SK-N-DZ (cell line): ENCODE results near the gene B4GAT1. TPM values are rescaled to one million over a fixed set of nuclear protein-coding genes. Genes with fewer than 3 reads are reported as not detected.
"Not testable (repeated sequence)": the region's sequence is repeated elsewhere in the genome, so short reads cannot be mapped to it uniquely, and the experiment has no call there.

Source experiments
- DNase-seq: peaks from one replicate; pipeline ENCODE4 v3.0.0-alpha.2; 2015; ENCODE audit warnings: low spot score
- polyA plus RNA-seq, 2 experiments: library from polyadenylated mRNA; depleted of rRNA; stranded (reverse); fragments of >200 nt; gene quantifications; 2 replicates each; pipeline ENCODE4 v1.2.3, GENCODE V29; 2014

Gene B4GAT1
- 67.1 and 84.2 TPM in 2 replicates for polyA plus RNA-seq (2014; cell fraction: cytosol; rRNA removed)
- 30.3 and 33.2 TPM in 2 replicates for polyA plus RNA-seq (2014; cell fraction: nucleus; rRNA removed)

GRCh38 chr11:66347425-66348276, at the start of gene B4GAT1:
TSS of gene B4GAT1 (minus strand) at chr11:66347629. CDS start at chr11:66347545, 84 bp downstream.
- peak; percentile 90 for DNase-seq

- DNase-seq = no peak
Measured at GRCh38 chr11:66393954-66394353, 46.5 kb upstream of the B4GAT1 start.

GRCh38 chr11:66391322-66391721, 43.9 kb upstream of the B4GAT1 start:
- DNase-seq = no peak

- DNase-seq = peak; percentile 74
Measured at GRCh38 chr11:66388780-66389386, 41.5 kb upstream of the B4GAT1 start.

- peak; percentile 86 for DNase-seq
Measured at GRCh38 chr11:66386171-66387069, 39.0 kb upstream of the B4GAT1 start.

GRCh38 chr11:66384316-66384715, 36.9 kb upstream of the B4GAT1 start:
- DNase-seq = not testable (repeated sequence)

GRCh38 chr11:66380264-66380663, 32.8 kb upstream of the B4GAT1 start:
- not testable (repeated sequence) for DNase-seq

GRCh38 chr11:66373690-66374287, 26.4 kb upstream of the B4GAT1 start:
- DNase-seq = not testable (repeated sequence)

- no peak for DNase-seq
Measured at GRCh38 chr11:66373265-66373664, 25.8 kb upstream of the B4GAT1 start.

GRCh38 chr11:66371627-66372415, 24.4 kb upstream of the B4GAT1 start, which contains the start of gene SLC29A2:
TSS of gene SLC29A2 (minus strand) at chr11:66371760. CDS start at chr11:66371591, 169 bp downstream.
- DNase-seq = peak; percentile 87

GRCh38 chr11:66369073-66369894, 21.9 kb upstream of the B4GAT1 start:
- DNase-seq = no peak

- no peak for DNase-seq
Measured at GRCh38 chr11:66368484-66368883, 21.1 kb upstream of the B4GAT1 start.

GRCh38 chr11:66367561-66368312, 20.3 kb upstream of the B4GAT1 start:
- DNase-seq = no peak

GRCh38 chr11:66366844-66367477, 19.5 kb upstream of the B4GAT1 start:
- DNase-seq = no peak

- DNase-seq = no peak
Measured at GRCh38 chr11:66365711-66366619, 18.5 kb upstream of the B4GAT1 start.

GRCh38 chr11:66365166-66365565, 17.7 kb upstream of the B4GAT1 start:
- DNase-seq = no peak
